A549 (cell line): ENCODE results near the gene GRID1. TPM values are rescaled to one million over a fixed set of nuclear protein-coding genes. Genes with fewer than 3 reads are reported as not detected.

Source experiments
- ATAC-seq, 2 experiments: fragments of 200-7000 bp in 1 of 2; fragments of >200 bp in 1 of 2; cut with Nextera tagmentation in 1 of 2; cut with Tn5 transposase in 1 of 2; 3 replicates each; pipeline versions ENCODE4 v1.8.0 to v1.9.1; 2018 to 2020; ENCODE audit warnings: mild to moderate bottlenecking in 1 of 2, moderate library complexity in 1 of 2
- CTCF ChIA-PET: fragments of 300-600 bp; sonication (Branson Sonifier 250); formaldehyde crosslinking; extraction: SDS; loops from one replicate; lab custom pipeline; 2021; ENCODE audit warnings: antibody characterized with exemption, inconsistent platforms; lab: Yijun Ruan, JAX
- POLR2A ChIA-PET: fragments of 350-600 bp; formaldehyde crosslinking; extraction: SDS; loops from one replicate; lab custom pipeline; 2021; ENCODE audit warnings: antibody characterized with exemption, inconsistent platforms; lab: Yijun Ruan, JAX
- DNase-seq, 2 experiments: peaks; one replicate each; pipeline versions ENCODE4 v3.0.0 to v3.0.0-alpha.2; 2011 to 2016; ENCODE audit warnings: low read depth in 1 of 2, low spot score in 1 of 2
- FAIRE-seq: peaks from 2 replicates; lab custom pipeline; 2011; peaks lifted over from hg19 to GRCh38; lab: Jason Lieb, UNC
- H3K27ac ChIP-seq, 2 experiments: fragments of >200 bp; sonication (Bioruptor Twin); formaldehyde crosslinking; 3 replicates each; pipeline ENCODE4 v1.5.1; 2016 to 2017
- H3K4me1 ChIP-seq: fragments of >200 bp; sonication (Bioruptor Twin); formaldehyde crosslinking; 3 replicates; pipeline ENCODE4 v1.6.1; 2016
- H3K4me2 ChIP-seq: fragments of >200 bp; sonication (Bioruptor Twin); formaldehyde crosslinking; 3 replicates; pipeline ENCODE4 v1.6.1; 2016
- H3K4me3 ChIP-seq: fragments of >200 bp; sonication (Bioruptor Twin); formaldehyde crosslinking; 3 replicates; pipeline ENCODE4 v1.5.1; 2016
- H3K9me3 ChIP-seq: fragments of >200 bp; sonication (Bioruptor Twin); formaldehyde crosslinking; 3 replicates; pipeline ENCODE4 v1.6.1; 2016
- BHLHE40 ChIP-seq: IDR thresholded peaks from 2 replicates; pipeline ENCODE4 v1.6.1; 2012; ENCODE audit warnings: low read depth, low read length, inconsistent platforms
- CHD2 ChIP-seq: fragments of 150-350 bp; IDR thresholded peaks from 2 replicates; pipeline ENCODE4 v1.6.1; 2014; ENCODE audit warnings: low read length; ENCODE audit not compliant: partially characterized antibody
- CHD4 ChIP-seq: fragments of 200-600 bp; sonication (generic); IDR thresholded peaks from 2 replicates; pipeline ENCODE4 v1.6.1; 2016; ENCODE audit warnings: antibody characterized with exemption, mild to moderate bottlenecking, borderline replicate concordance
- EHF ChIP-seq: fragments of 250-450 bp; sonication (Bioruptor Pico); IDR thresholded peaks from 2 replicates; pipeline ENCODE4 v1.5.0; 2020; ENCODE audit warnings: mild to moderate bottlenecking
- HEYL ChIP-seq: fragments of 250-450 bp; sonication (Bioruptor Pico); IDR thresholded peaks from 2 replicates; pipeline ENCODE4 v1.8.0; 2021; ENCODE audit warnings: mild to moderate bottlenecking, moderate library complexity
- HOXA7 ChIP-seq: fragments of 250-450 bp; sonication (Bioruptor Pico); IDR thresholded peaks from 2 replicates; pipeline ENCODE4 v1.5.0; 2020; ENCODE audit warnings: mild to moderate bottlenecking, moderate library complexity
- HOXB13 ChIP-seq: fragments of 250-450 bp; sonication (Bioruptor Pico); IDR thresholded peaks from 2 replicates; pipeline ENCODE4 v1.5.0; 2020; ENCODE audit warnings: low read depth, mild to moderate bottlenecking, moderate library complexity
- MAFK ChIP-seq: fragments of 450-650 bp; IDR thresholded peaks from 2 replicates; pipeline ENCODE4 v1.6.1; 2014; ENCODE audit not compliant: partially characterized antibody
- MAZ ChIP-seq: fragments of 150-350 bp; IDR thresholded peaks from 2 replicates; pipeline ENCODE4 v1.6.1; 2014; ENCODE audit warnings: antibody characterized with exemption, low read depth, low read length, borderline replicate concordance
- MYC ChIP-seq: IDR thresholded peaks from 2 replicates; pipeline ENCODE4 v1.6.1; 2012; ENCODE audit warnings: mild to moderate bottlenecking, inconsistent platforms, low read length, improper control_type of control experiment, borderline replicate concordance
- NFE2L2 ChIP-seq: fragments of 150-350 bp; conservative IDR thresholded peaks from 2 replicates; pipeline ENCODE4 v1.6.1; 2014; ENCODE audit warnings: low read length
- NPAS2 ChIP-seq: fragments of 250-450 bp; sonication (Bioruptor Pico); IDR thresholded peaks from 2 replicates; pipeline ENCODE4 v1.8.0; 2022; ENCODE audit warnings: mild to moderate bottlenecking, moderate library complexity, borderline replicate concordance
- RAD21 ChIP-seq, 2 experiments: fragments of >200 bp in 1 of 2; sonication (Bioruptor Twin) in 1 of 2; formaldehyde crosslinking in 1 of 2; IDR thresholded peaks in 1 of 2; conservative IDR thresholded peaks in 1 of 2; 2 replicates in 1 of 2; 3 replicates in 1 of 2; pipeline ENCODE4 v1.6.1; 2012 to 2018; ENCODE audit warnings: inconsistent platforms in 1 of 2
- RARB ChIP-seq: fragments of 250-450 bp; sonication (Bioruptor Pico); IDR thresholded peaks from 2 replicates; pipeline ENCODE4 v1.8.0; 2021; ENCODE audit warnings: mild to moderate bottlenecking, moderate library complexity
- SMC3 ChIP-seq: fragments of >200 bp; sonication (Bioruptor Twin); formaldehyde crosslinking; IDR thresholded peaks from 3 replicates; pipeline ENCODE4 v1.6.1; 2018; ENCODE audit warnings: inconsistent platforms
- SREBF2 ChIP-seq: fragments of 450-650 bp; IDR thresholded peaks from 2 replicates; pipeline ENCODE4 v1.6.1; 2014; ENCODE audit warnings: mild to moderate bottlenecking, moderate library complexity
- ZSCAN20 ChIP-seq: fragments of 250-450 bp; sonication (Bioruptor Pico); IDR thresholded peaks from 2 replicates; pipeline ENCODE4 v1.8.0; 2022; ENCODE audit warnings: mild to moderate bottlenecking, moderate library complexity
- WGBS: methylation state at CpG from one replicate; pipeline ENCODE4 v1.1.6; 2017; ENCODE audit errors: missing lambda C conversion rate; 5-methylcytosine and 5-hydroxymethylcytosine counted together
- polyA plus RNA-seq, 4 experiments: library from polyadenylated mRNA; depleted of rRNA in 3 of 4; stranded (reverse); fragments of >200 nt; fragmentation: RNase III in 1 of 4; extraction: RNeasy Plus Mini Kit Qiagen cat#74134 plus additional on column Dnase treatment in 1 of 4; gene quantifications; 2 replicates in 3 of 4; 3 replicates in 1 of 4; pipeline ENCODE4 v1.2.3, GENCODE V29; 2011 to 2017
- TF ChIP-seq, protein P1 (sequence below): fragments of 250-450 bp; sonication (Bioruptor Pico); IDR thresholded peaks from 2 replicates; pipeline ENCODE4 v1.5.0; 2020; ENCODE audit warnings: low read depth, mild to moderate bottlenecking, moderate library complexity
- TF ChIP-seq, protein P2 (sequence below): fragments of >200 bp; sonication (Bioruptor Twin); formaldehyde crosslinking; IDR thresholded peaks from 3 replicates; pipeline ENCODE4 v1.5.1; 2016
- TF ChIP-seq, protein P3 (sequence below): IDR thresholded peaks from 2 replicates; pipeline ENCODE4 v1.6.1; 2012; ENCODE audit warnings: low read depth, borderline replicate concordance
- TF ChIP-seq, protein P4 (sequence below): fragments of >200 bp; sonication (Bioruptor Twin); formaldehyde crosslinking; IDR thresholded peaks from 3 replicates; pipeline ENCODE4 v1.6.1; 2016

The GRID1 gene
- polyA plus RNA-seq, 2 of the 4 experiments (the other 2 are of a cell fraction), result 0.14 to 0.30 TPM

DNA sequence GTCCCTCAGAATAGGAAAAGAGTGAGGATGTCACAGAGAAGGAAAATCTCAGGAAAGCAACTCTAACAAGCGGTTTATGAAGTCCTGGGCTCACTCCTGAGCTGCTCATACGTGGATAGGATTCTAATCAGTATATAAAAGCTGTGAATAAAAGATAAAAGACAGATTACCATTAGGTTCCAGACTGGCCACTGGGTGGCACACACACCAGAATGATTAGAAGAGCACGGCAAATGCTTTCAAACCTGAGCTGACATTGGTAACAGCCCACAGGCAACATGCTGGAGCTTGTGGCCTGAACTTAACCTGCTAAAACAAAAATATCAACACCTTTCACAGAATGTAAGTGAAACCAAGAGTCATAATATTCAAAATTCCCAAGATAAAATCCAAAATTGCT is 370.8 kb downstream of the GRID1 start:
- CTCF ChIA-PET, result interaction anchor here (0.6 to 2.8 kb wide), 15 partner anchors 9 to 381 kb away, joined by 3 to 13 read pairs (median 3); no protein-coding TSS in a partner anchor
- WGBS, result 3% methylated on average over 3 of the region's 3 CpGs

DNA sequence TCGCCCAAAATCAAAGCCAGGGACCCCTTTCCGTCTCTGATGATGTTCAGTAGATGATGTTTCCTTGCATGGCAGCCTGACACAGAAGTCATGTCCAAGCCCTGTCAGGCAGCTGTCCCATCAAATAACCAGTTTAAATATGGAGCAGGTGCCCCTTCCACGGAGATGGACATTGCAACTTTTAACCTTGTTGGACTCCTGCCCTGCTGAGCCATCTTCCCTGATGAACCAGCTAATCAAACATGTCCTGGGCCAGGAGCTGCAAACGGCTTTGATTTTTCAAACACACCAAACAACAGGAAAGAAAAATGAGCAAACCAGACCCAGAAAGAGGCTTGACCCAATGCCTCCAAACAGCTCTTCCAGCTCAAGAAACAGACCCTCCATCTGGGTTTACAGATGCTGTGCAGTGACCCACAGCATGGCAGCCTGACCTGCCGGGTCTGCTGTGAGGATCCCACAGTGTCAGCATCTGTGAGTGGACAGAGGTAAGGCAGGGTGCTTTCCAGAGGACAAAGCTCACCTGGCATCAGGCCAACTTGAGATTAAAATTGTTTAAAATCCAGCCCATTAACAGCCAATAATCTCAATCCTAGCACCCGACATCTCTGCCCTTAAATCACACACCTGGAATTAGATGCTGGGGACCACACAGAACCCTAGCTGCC is 372.6 kb downstream of the GRID1 start:
- CTCF ChIA-PET, result interaction anchor here (1.4 to 2.8 kb wide), 2 partner anchors 7 to 11 kb away, joined by 3 to 10 read pairs; no protein-coding TSS in a partner anchor
- Histone ChIP-seq H3K4me3 (no peak overlapping the region), H3K27ac (no peak overlapping the region), H3K4me1 (no peaks in the 10 kb centered on the region), H3K9me3 (no peaks in the 10 kb centered on the region), H3K4me2 (no peak overlapping the region)
- ATAC-seq (no peak), DNase-seq (no peak), FAIRE-seq (no peak)
- no peak for TF ChIP-seq CHD2
- TF ChIP-seq MAZ, result no peak
- no peak for TF ChIP-seq HOXA7
- TF ChIP-seq, protein P1, sequence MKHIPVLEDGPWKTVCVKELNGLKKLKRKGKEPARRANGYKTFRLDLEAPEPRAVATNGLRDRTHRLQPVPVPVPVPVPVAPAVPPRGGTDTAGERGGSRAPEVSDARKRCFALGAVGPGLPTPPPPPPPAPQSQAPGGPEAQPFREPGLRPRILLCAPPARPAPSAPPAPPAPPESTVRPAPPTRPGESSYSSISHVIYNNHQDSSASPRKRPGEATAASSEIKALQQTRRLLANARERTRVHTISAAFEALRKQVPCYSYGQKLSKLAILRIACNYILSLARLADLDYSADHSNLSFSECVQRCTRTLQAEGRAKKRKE, result no peak
- WGBS, result 16% methylated on average over 6 of the region's 6 CpGs
- POLR2A ChIA-PET, result no interaction called here

More for the DNA sequence above, 370.8 kb downstream of the GRID1 start:
- Histone ChIP-seq H3K9me3 (no peaks in the 10 kb centered on the region), H3K27ac (no peak overlapping the region), H3K4me2 (no peak overlapping the region), H3K4me3 (no peak overlapping the region), H3K4me1 (no peaks in the 10 kb centered on the region)
- FAIRE-seq (peak; percentile 74), DNase-seq (peak; percentile 42 to 53), ATAC-seq (peak; percentile 86 to 87)
- POLR2A ChIA-PET, result no interaction called here
- peak; percentile 56; the same call in 2 of the 3 replicates for TF ChIP-seq SMC3
- peak; percentile 43 to 54; a peak in 3 of 5 replicates for TF ChIP-seq RAD21 (conservative IDR thresholded peaks at IDR 0.05 in 1 of 2, IDR thresholded peaks at IDR 0.05 in 1 of 2)
- TF ChIP-seq, protein P2, sequence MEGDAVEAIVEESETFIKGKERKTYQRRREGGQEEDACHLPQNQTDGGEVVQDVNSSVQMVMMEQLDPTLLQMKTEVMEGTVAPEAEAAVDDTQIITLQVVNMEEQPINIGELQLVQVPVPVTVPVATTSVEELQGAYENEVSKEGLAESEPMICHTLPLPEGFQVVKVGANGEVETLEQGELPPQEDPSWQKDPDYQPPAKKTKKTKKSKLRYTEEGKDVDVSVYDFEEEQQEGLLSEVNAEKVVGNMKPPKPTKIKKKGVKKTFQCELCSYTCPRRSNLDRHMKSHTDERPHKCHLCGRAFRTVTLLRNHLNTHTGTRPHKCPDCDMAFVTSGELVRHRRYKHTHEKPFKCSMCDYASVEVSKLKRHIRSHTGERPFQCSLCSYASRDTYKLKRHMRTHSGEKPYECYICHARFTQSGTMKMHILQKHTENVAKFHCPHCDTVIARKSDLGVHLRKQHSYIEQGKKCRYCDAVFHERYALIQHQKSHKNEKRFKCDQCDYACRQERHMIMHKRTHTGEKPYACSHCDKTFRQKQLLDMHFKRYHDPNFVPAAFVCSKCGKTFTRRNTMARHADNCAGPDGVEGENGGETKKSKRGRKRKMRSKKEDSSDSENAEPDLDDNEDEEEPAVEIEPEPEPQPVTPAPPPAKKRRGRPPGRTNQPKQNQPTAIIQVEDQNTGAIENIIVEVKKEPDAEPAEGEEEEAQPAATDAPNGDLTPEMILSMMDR, result peak; percentile 49
- TF ChIP-seq, protein P3, sequence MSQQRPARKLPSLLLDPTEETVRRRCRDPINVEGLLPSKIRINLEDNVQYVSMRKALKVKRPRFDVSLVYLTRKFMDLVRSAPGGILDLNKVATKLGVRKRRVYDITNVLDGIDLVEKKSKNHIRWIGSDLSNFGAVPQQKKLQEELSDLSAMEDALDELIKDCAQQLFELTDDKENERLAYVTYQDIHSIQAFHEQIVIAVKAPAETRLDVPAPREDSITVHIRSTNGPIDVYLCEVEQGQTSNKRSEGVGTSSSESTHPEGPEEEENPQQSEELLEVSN, result no peak

DNA sequence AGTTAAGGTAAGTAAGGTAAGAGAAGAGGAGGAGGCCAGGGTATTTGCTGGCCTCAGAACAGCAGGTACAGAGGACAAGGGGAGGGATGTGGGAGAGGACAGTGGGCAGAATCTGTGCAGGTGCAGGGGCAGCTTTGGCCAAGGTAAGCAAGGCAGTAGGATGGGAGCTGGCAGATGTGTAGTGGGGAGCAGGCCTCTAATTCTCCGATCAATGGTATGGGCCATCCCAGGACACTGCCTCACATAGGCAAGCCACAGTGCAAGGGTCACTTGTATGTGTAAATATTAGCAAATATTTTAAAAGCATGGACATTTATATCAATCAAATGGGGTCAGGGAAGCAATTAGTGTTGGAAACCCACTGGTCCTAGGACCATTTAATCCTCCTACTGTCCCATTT is 373.5 kb downstream of the GRID1 start:
- Histone ChIP-seq H3K9me3 (no peaks in the 10 kb centered on the region), H3K27ac (no peak overlapping the region), H3K4me3 (no peak overlapping the region), H3K4me2 (no peak overlapping the region), H3K4me1 (no peaks in the 10 kb centered on the region)
- FAIRE-seq (no peak), ATAC-seq (no peak), DNase-seq (no peak)
- 76% methylated on average over 1 of the region's 1 CpG for WGBS
- POLR2A ChIA-PET, result no interaction called here
- TF ChIP-seq, protein P4, sequence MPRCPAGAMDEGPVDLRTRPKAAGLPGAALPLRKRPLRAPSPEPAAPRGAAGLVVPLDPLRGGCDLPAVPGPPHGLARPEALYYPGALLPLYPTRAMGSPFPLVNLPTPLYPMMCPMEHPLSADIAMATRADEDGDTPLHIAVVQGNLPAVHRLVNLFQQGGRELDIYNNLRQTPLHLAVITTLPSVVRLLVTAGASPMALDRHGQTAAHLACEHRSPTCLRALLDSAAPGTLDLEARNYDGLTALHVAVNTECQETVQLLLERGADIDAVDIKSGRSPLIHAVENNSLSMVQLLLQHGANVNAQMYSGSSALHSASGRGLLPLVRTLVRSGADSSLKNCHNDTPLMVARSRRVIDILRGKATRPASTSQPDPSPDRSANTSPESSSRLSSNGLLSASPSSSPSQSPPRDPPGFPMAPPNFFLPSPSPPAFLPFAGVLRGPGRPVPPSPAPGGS, result no peak
- TF ChIP-seq HOXB13 (CRISPR knock-in tag), result no peak
- TF ChIP-seq SREBF2, result no peak
- no peak for TF ChIP-seq ZSCAN20 (CRISPR knock-in tag)
- no peak for TF ChIP-seq BHLHE40
- TF ChIP-seq CHD4, result no peak
- no peak for TF ChIP-seq HEYL (CRISPR knock-in tag)
- TF ChIP-seq NFE2L2, result no peak
- no peak for TF ChIP-seq EHF (CRISPR knock-in tag)
- no peak for TF ChIP-seq RARB (CRISPR knock-in tag)
- no peak for TF ChIP-seq MAFK
- no peak for TF ChIP-seq MYC
- TF ChIP-seq NPAS2 (CRISPR knock-in tag), result no peak
- TF ChIP-seq, all 56 proteins: peak for 0
- CTCF ChIA-PET, result interaction anchor here (1.4 kb wide), 1 partner anchor 12 kb away, joined by 3 read pairs; no protein-coding TSS in a partner anchor
